Posterior vena cava (tissue), 2 donors: ENCODE data around the gene ZNF598. TPM values are rescaled to one million over a fixed set of nuclear protein-coding genes. Genes with fewer than 3 reads are reported as not detected.
"Not testable (repeated sequence)": the region's sequence is repeated elsewhere in the genome, so short reads cannot be mapped to it uniquely, and the experiment has no call there.

Experiments
- DNase-seq: peaks from one replicate; pipeline ENCODE4 v3.0.0-alpha.2; 2020; ENCODE audit warnings: low spot score
- intact Hi-C, 2 donors: fragments of 100-400 bp; cut with DNase I; formaldehyde crosslinking; loops; one replicate each; pipeline versions ENCODE4 v1.14.1 to v1.14.2; 2022 to 2023
- total RNA-seq, 2 donors: library from RNA; stranded (reverse); fragmentation: NEBNext Ultra II Directional; extraction: Animal tissue kit (Norgen Biotek cat#: 25700); gene quantifications; one replicate each; pipeline ENCODE4 v1.2.1, GENCODE V29; 2021
- donor health status: DM: yes; HTN: yes; CAD: no.
- donor health status: DM: yes; HTN: yes; CAD: no.

ZNF598 gene
- total RNA-seq, 2 donors from 2014 or later, result 29.4 to 38.7 TPM

DNA sequence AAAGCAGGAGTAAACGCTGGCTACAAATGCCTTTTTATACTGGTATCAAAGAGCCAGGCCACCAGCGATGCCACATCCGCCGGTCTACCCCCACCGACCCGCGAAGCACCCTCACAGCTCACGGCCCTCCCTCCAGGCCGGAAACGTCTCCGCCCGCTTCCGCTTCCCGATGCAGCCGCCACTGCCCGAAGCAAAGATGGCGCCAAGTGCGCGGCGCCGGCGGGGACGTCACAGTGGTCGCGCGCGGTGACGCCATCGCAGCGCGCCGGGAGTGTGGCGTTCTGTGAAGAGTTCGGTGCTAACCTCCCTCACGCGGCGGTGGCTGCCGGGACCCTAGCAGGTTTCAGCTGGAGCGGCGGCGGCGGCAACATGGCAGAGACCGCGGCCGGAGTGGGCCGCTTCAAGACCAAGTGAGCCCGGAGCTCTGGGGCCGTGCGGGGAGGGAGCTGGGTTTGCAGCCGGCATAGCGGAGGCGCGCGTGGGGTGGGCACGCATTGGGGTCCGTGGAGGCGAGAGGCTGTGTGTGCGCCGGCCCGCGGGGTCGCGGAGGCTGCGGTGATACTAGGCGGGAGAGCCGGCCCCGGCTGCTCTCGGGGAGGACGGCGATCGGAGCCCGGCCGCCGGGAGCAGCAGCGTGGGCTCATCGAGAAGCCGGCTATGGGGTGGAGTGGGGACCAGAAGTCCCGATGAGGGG is 37.7 kb downstream of the ZNF598 start, which contains the start of gene TBL3:
Gene TBL3, plus strand, starts transcription at position 258 of the 694 bp plus-strand sequence. Its CDS starts 112 bp downstream, at position 370.
- DNase-seq, result peak; percentile 98
- intact Hi-C loops, result no loop called here

DNA sequence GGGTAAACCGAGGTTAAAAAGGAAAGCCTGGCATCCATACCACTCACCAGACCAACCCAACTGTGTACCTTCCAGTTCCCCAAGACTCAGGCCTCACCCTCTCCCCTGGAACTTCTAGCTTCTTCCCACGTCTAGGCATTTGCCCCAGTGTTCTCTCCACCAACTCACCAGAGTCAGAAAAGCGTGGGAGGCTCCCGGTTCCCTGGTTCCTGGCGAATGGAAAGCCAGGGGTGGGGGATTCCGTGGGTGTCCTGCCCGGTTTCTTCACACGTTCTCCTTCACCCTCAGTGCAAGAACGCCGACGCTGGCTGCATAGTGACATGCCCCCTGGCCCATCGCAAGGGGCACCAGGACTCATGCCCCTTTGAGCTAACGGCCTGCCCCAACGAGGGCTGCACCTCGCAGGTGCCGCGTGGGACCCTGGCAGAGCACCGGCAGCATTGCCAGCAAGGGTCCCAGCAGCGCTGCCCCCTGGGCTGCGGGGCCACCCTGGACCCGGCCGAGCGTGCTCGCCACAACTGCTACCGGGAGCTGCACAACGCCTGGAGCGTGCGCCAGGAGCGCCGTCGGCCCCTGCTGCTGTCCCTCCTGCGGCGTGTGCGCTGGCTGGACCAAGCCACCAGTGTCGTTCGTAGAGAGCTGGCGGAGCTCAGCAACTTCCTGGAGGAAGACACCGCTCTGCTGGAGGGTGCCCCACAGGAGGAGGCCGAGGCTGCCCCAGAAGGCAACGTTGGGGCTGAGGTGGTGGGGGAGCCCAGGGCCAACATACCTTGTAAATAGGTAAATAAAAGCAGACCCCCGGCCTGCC is 41.3 kb downstream of the ZNF598 start:
- intact Hi-C loops, result no loop called here
- no peak for DNase-seq

DNA sequence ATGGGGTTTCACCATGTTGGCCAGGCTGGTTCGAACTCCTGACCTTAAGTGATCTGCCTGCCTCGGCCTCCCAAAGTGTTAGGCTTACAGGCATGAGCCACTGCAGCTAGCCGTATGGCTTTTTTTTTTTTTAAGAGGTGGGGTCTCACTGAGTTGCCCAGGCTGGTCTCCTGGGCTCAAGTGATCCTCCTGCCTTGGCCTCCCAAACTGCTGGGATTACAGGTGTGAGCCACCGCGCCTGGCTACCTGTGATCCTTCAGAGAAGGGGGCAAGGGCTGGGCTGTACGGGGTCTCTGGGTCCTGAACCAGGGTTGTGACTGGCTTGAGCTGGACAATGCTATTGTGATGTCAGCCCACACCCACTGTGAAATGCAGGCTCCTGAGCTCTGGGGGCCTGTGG is 43.2 kb downstream of the ZNF598 start, which contains the start of gene RNF151:
Gene RNF151, plus strand, starts transcription at position 397 of the 400 bp plus-strand sequence. CDS start 26 bp downstream, outside the sequence.
- DNase-seq, result no peak
- intact Hi-C loops, result no loop called here

DNA sequence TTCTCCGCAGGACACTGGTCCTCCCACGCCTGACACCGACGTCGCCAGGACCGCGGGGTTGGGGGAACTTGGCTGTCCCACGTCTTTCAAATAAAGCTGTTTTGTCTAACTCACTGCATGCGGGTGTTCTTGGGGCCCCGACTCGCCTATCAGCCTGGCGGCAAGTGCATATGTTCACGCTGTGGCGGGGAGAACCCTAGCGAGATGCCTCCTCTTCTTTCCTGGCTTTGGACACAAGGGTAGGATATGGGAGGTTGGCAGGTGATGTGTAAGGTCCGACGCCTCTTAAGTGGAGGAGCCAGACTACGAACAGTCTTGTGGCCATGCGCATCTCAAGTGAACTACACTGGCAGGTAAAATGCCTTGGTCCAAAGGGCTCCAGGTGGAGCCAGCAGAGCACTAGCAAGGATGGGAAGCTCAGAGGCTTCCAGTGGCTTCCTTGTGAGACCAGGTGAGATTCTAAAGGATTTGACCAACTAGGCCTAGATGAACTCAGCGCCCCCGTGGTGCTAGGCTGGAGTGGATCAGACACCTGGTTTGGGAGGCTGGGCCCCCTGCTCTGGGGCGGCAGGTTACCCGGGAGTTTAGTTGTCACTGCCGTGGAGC is 44.1 kb downstream of the ZNF598 start:
- intact Hi-C loops, result no loop called here
- no peak for DNase-seq

DNA sequence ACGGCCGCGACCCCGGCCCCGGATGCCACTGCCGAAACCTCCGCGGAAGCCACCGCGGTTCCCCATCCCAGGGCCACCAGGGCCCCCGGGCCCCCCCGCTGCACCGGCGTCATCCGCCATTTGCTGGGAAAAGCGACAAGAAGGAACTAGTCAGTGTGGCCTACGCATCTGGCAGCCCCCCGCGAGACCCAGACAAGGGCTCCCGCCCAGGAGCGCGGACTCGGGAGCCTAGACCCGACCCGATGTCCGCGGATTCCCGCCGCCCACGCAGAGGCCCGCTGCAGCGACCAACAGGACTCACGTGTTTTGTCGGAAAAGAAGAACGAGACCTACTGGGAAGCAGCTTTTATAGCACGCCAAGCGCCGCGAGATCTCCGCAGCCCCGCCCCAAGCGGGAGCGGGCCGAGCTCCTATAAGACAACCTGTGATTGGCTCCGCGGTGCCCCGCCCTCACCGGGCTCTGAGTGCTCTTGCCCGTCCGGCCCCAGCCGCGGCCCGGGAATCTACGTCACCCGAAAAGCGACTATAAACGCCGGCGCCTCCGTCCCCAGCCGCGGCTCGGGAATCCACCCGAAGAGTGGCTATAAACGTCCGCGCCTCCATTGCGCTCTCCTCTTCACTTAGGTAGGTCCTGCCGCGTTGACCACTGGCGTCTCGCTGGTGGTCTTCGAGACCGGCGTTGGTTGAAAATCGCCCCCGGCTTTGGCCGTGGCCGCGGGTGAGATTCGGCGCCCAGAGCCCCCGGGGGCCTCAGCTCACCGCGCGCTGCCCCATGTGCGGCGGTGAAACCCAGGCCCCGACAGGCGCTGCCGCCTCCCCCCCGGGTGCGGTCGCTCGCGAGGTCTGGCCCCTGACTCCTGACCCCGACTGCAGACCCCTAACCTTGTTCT is 44.9 kb downstream of the ZNF598 start, which contains the start of gene RPS2:
Gene RPS2, minus strand, starts transcription at position 321 of the 890 bp plus-strand sequence. Its CDS starts 201 bp downstream, at position 120.
- peak; percentile 100 for DNase-seq
- intact Hi-C loops, result no loop called here

DNA sequence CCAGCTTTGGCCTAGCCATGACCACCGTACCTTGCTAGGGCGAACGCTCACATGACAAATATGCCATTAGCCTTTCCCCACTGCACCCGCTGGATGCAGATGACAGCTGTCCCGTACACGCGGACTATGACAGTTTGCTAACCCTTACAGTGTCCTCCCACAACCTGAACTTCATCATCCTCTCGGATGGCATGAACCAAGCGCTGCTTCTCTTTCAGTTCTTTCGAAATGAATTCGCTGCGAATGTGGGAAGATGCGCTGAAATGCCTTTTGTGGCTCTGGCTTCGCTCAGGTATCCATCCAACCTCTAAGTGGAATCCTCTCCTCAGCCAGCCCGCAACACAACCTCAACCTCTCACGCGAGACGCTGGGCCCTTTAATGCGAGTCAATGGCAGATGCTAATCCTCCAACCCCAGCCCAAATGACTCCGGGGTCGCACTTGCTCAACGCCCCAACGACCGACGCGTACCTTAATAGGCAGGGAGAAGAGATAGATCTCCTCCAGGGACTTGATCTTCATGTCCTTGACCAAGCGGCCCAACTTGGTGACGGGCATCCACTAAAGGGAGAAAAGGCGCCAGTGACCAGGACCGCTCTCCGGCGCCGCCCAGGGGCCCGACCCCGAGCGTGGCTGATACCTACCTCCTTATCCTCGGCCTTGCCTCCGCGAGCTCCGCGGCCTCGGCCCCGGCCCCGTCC is 45.7 kb downstream of the ZNF598 start:
- DNase-seq, result no peak
- intact Hi-C loops, result no loop called here

DNA sequence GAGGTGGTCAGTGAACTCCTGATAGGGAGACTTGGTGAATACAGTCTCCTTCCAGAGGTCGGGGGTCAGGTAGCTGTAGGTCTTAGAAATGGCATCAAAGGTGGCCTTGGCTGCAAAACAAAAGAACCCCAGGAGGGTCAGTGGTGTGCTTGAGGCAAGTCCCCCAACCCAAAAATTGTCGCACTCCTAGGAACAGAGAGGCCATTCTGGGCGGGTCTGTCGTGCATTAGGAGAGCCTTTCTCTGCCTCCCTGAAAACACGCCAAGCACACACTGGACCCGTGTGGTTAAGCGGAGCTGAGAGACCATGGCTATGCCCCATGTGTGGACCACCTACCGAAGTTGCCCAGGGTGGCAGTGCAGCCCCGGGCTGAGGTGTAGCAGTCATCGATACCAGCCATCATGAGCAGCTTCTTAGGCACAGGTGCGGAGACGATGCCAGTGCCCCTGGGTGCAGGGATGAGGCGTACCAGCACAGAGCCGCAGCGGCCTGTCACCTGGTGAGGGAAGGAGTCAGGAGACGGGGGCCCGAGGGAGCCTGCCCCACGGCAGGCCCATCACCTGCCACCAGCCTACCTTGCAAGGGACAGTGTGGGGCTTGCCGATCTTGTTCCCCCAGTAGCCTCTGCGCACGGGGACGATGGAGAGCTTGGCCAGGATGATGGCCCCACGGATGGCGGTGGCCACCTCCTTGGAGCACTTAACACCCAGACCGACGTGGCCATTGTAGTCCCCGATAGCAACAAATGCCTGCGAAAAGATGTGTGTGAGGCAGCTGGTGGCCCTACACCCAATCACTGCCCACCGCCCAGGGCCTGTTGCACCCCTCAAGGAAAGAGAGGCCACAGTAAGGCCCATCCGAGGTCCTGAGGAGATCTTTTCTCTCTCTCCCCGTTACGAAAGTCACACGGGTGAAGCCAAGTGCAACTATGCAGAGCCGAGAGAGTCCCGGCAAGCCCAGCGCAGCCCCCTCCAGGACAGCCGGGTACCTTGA is 47.2 kb downstream of the ZNF598 start:
- DNase-seq, intact Hi-C loops: not testable (repeated sequence)

DNA sequence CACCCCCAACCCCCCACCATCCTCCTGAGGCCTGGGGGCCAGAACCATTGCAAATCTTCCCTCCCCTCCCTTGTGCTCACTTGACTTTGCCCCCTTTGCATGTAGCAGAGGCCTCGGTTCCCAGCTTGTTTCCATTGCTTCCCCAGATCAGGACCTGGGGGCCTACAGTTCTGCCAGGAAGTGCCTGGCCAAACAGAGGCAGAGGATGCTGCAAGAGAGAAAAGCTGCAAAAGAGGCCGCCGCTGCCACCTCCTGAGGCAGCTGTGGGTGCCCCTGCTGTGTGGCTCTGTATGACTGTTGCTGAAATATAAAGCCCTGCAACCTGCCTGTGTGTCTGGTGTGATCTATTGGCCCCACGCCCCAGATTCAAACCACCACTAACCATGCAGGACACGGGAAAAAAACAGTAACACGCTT is 48.0 kb downstream of the ZNF598 start:
- no peak for DNase-seq
- intact Hi-C loops, result no loop called here

DNA sequence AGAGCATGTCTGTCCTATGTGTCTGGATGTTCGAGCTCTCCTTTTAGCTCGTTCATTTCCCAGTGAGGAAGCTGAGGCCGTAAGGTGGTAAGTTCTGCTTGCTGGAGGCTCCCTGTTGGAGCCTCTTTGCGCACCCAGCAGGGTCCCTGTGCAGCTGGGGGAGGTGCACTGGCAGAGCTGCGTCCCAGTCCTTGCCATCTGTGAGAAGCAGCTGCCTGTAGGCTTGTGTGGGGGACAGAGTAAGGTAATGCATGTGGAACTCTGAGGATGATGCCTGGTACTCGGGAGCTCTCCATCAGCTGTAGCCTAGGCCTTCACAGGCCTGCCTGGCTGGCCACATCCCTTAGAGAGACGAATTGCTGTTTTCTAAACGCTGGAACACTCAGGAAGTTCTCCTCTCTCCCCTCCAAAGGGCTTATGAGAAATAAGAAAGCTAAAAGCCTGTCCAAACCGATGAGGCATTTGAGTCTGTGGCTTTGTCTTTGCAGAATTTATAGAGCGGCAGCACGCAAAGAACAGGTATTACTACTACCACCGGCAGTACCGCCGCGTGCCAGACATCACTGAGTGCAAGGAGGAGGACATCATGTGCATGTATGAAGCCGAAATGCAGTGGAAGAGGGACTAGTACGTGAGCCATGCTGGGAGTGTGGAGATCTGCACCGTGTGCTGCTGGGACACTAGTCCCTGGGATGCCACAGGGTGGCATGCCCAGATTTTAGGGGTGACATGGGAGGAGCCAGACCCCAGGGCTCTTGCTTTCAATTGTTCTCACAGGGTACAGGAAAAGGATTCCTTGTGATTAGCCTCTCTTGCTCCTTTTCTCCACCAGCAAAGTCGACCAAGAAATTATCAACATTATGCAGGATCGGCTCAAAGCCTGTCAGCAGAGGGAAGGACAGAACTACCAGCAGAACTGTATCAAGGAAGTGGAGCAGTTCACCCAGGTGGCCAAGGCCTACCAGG is 48.7 kb downstream of the ZNF598 start:
- intact Hi-C loops, result no loop called here
- DNase-seq, result no peak

DNA sequence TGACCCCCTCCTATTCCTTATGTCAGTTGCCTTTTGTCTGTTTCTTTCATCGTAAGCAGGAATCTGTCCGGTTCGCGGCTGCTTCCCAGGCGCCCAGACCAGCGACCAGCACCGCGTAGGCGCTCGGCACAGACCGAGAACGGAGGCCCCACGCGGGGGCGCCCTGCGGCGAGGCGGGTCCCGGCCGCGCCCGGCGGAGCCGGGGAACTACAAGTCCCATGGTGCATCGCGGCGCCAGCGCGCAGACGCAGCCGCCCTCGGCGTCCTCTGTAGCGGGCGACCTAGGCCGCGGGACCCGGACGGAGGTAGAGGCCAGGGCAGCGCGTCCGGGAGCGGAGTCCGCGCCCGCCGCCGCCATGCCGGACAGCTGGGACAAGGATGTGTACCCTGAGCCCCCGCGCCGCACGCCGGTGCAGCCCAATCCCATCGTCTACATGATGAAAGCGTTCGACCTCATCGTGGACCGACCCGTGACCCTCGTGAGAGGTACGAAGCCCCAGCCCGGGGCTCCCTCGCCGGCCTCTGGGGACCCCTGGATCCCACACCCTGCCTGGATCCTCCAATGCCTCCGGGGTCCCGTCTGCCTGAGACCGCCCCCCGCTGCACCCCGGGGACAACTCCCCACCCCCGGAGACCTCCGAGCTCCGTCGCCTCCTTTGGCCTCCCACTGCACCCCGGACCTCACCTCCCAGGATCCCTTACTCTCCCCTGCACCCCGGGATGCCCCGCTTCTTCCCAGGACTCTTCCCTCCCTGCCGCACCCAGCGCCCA is 50.2 kb downstream of the ZNF598 start, which contains the start of gene NDUFB10:
Gene NDUFB10, plus strand, starts transcription at position 270 of the 771 bp plus-strand sequence. Its CDS starts 87 bp downstream, at position 357.
- peak; percentile 98 for DNase-seq
- intact Hi-C loops, result no loop called here

DNA sequence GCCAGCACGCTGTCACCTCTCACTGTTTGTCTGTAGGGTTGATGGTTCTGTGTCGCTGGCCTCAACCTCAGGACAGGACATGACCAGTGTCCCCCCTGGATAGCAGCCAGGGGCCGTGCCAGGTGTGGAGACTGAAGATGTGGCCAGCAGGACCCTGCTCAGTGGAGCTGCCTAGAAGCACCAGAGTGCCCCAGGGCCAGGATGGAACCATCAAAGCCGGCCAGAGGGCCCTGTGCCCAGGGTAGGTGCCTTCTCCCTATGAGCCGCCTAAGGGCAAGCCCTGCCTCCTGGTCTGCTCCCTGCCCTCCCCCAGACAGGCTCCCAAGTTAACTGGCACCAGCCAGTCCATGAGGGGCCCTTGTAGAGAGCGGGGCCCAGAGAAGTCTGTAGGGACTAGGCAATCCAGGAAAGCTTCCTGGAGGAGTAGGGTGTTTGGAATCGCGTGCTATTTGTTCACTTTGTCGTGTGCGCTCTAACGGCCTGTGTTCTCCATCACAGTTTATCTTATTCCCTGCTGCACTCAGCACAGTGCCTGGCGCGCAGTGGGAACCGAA is 50.8 kb downstream of the ZNF598 start:
- intact Hi-C loops, result no loop called here
- DNase-seq, result no peak

DNA sequence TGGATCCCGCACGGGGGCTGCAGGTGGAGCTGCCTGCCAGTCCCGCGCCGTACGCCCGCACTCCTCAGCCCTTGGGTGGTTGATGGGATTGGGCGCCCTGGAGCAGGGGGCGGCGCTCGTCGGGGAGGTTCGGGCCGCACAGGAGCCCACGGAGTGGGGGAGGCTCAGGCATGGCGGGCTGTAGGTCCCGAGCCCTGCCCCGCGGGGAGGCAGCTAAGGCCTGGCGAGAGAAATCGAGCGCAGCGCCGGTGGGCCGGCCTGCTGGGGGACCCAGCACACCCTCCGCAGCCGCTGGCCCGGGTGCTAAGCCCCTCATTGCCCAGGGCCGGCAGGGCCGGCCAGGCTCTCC is 51.5 kb downstream of the ZNF598 start:
- intact Hi-C loops, DNase-seq: not testable (repeated sequence)

DNA sequence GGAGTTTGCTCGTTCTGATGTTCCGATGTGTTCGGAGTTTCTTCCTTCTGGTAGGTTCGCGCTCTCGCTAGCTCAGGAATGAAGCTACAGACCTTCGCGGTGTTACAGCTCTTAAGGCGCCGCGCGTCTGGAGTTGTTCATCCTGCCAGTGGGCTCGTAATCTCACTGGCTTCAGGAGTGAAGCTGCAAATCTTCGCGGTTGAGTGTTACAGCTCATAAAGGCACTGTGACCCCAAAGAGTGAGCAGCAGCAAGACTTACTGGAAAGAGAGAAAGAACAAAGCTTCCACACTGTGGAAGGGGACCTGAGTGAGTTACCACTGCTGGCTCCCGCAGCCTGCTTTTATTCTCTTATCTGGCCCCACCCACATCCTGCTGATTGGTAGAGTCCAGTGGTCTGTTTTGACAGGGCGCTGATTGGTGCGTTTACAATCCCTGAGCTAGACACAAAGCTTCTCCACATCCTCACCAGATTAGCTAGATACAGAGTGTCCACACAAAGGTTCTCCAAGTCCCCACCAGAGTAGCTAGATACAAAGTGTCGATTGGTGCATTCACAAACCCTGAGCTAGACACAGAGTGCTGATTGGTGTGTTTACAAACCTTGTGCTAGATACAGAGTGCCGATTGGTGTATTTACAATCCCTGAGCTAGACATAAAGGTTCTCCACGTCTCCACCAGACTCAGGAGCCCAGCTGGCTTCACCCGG is 52.0 kb downstream of the ZNF598 start:
- not testable (repeated sequence) for DNase-seq

DNA sequence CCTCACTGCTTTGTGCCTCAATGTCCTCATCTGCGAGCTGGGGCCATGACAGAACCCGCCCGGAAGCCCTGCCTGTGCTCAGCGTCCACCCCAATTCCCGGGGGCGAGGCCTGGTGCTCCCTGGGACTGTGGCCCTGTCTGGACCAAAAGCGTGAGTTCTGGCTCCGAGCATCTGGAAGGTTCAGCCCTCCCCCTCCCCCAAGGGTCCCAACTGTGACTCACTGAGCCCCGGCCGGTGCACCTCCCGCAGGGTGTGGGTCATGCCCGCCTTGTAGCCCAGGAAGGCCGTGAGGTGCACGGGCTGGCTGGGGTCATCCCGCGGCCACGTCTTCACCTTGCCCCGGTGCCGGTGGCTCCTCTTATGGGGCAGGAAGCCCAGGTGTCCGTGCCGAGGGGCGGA is 55.9 kb downstream of the ZNF598 start:
- no peak for DNase-seq
- intact Hi-C loops, result no loop called here

More for the DNA sequence above, 52.0 kb downstream of the ZNF598 start:
- intact Hi-C loops, result not testable (repeated sequence)
